Measurements from ENCODE around the gene SDHB.
A peak's percentile ranks its signal among the peaks of the same experiment; 100 is the strongest.

The SDHB gene

DNA sequence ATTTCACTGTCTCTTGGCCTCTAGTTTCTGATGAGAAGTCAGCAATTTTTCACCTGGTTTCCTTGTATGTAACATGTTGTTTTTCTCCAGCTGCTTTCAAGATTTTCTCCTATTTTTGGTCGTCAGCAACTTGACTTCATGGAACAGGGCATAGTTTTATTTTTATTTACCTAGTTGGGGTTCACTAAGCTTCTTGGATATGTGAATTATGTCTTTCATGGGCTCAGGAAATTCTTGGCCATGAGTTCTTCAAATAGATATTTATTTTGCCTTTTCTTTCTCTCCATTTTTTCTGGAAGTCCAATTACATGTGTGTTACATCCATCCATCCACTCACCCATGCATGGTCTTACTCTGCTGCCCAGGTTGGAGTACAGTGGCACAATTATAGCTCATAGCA lies 13.7 kb downstream of the SDHB start:
- Histone ChIP-seq H3K79me2 (ENCODE audit: control insufficient read depth, insufficient read depth, low read length) (no peaks in the 10 kb centered on the region), H3K4ac (ENCODE audit: low read depth, low read length) (no peak overlapping the region), H3K4me3 (ENCODE audit: low read length) (no peak overlapping the region), H3K18ac (ENCODE audit: low read length) (no peak overlapping the region), H4K8ac (ENCODE audit: low read depth, low read length) (no peak overlapping the region), H3K79me1 (ENCODE audit: low read length) (no peaks in the 10 kb centered on the region), H2AK5ac (ENCODE audit: low read length) (no peak overlapping the region), H4K5ac (ENCODE audit: low read length) (no peak overlapping the region), H3K4me2 (ENCODE audit: low read length) (no peak overlapping the region), H3K27ac (ENCODE audit: low read depth, low read length) (no peak overlapping the region), H3K4me1 (ENCODE audit: control insufficient read depth, low read depth, low read length) (no peaks in the 10 kb centered on the region), H3K27me3 (ENCODE audit: insufficient read depth, low read length, poor library complexity) (no peaks in the 10 kb centered on the region), H3K36me3 (ENCODE audit: control insufficient read depth, insufficient read depth, low read length) (peaks cover 3% of the 10 kb centered on the region), H2BK120ac (ENCODE audit: low read depth, low read length) (no peak overlapping the region), H2BK5ac (ENCODE audit: low read length) (no peak overlapping the region), H3K23ac (ENCODE audit: low read length) (no peak overlapping the region), H3K9ac (ENCODE audit: low read length) (no peak overlapping the region), H3K56ac (ENCODE audit: low read length) (no peak overlapping the region), H2BK15ac (replicated peaks; ENCODE audit: low read depth) (no peak overlapping the region)
- WGBS (ENCODE audit: extremely low coverage, insufficient coverage, low lambda C conversion rate): no CpG with 5 or more reads among the region's 1 CpG
- DNase-seq: no peak

GRCh38 chr1:17039522-17039921 lies 14.3 kb downstream of the SDHB start:
- no peak overlapping the region for H3K9ac ChIP-seq (ENCODE audit: low read length)
- H3K23ac ChIP-seq (ENCODE audit: low read length): no peak overlapping the region
- no peaks in the 10 kb centered on the region for H3K4me1 ChIP-seq (ENCODE audit: control insufficient read depth, low read depth, low read length)
- no peak overlapping the region for H3K4me2 ChIP-seq (ENCODE audit: low read length)
- DNase-seq: no peak
- H3K4me3 ChIP-seq (ENCODE audit: low read length): no peak overlapping the region
- H2BK15ac ChIP-seq (replicated peaks; ENCODE audit: low read depth): no peak overlapping the region
- no peak overlapping the region for H4K5ac ChIP-seq (ENCODE audit: low read length)
- no peak overlapping the region for H3K27ac ChIP-seq (ENCODE audit: low read depth, low read length)
- H3K79me2 ChIP-seq (ENCODE audit: control insufficient read depth, insufficient read depth, low read length): no peaks in the 10 kb centered on the region
- H2BK120ac ChIP-seq (ENCODE audit: low read depth, low read length): no peak overlapping the region
- H2AK5ac ChIP-seq (ENCODE audit: low read length): no peak overlapping the region
- WGBS (ENCODE audit: extremely low coverage, insufficient coverage, low lambda C conversion rate): no CpG with 5 or more reads among the region's 2 CpGs
- no peak overlapping the region for H4K8ac ChIP-seq (ENCODE audit: low read depth, low read length)
- no peak overlapping the region for H2BK5ac ChIP-seq (ENCODE audit: low read length)
- H3K56ac ChIP-seq (ENCODE audit: low read length): no peak overlapping the region
- no peak overlapping the region for H3K4ac ChIP-seq (ENCODE audit: low read depth, low read length)
- H3K27me3 ChIP-seq (ENCODE audit: insufficient read depth, low read length, poor library complexity): no peaks in the 10 kb centered on the region
- no peak overlapping the region for H3K18ac ChIP-seq (ENCODE audit: low read length)
- H3K36me3 ChIP-seq (ENCODE audit: control insufficient read depth, insufficient read depth, low read length): peaks cover 3% of the 10 kb centered on the region
- H3K79me1 ChIP-seq (ENCODE audit: low read length): no peaks in the 10 kb centered on the region

DNA sequence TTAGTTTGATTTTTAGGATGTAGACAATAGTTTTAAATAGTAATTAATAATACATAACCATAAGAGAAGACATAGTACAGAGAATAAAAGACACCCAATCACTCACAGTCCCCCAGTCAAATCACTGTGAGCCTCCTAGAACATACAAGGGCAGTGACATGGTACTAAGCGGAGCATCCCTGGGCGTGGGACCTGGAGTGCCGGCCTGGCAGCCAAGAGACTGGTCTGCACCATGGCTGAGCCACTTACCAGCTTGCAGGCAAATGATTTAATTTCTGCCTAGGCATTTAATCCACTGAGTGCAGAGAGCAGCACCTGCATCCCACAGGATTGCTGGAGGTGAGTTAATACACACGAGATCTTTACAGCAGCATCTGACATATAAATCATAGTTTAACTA lies 20.4 kb downstream of the SDHB start:
- Histone ChIP-seq H3K4me2 (ENCODE audit: low read length) (no peak overlapping the region), H3K23ac (ENCODE audit: low read length) (no peak overlapping the region), H2BK5ac (ENCODE audit: low read length) (no peak overlapping the region), H3K4ac (ENCODE audit: low read depth, low read length) (no peak overlapping the region), H3K79me1 (ENCODE audit: low read length) (no peaks in the 10 kb centered on the region), H3K79me2 (ENCODE audit: control insufficient read depth, insufficient read depth, low read length) (no peaks in the 10 kb centered on the region), H3K18ac (ENCODE audit: low read length) (no peak overlapping the region), H3K56ac (ENCODE audit: low read length) (no peak overlapping the region), H4K8ac (ENCODE audit: low read depth, low read length) (no peak overlapping the region), H3K36me3 (ENCODE audit: control insufficient read depth, insufficient read depth, low read length) (peaks cover 4% of the 10 kb centered on the region), H3K4me1 (ENCODE audit: control insufficient read depth, low read depth, low read length) (no peaks in the 10 kb centered on the region), H2BK120ac (ENCODE audit: low read depth, low read length) (no peak overlapping the region), H2AK5ac (ENCODE audit: low read length) (no peak overlapping the region), H4K5ac (ENCODE audit: low read length) (no peak overlapping the region), H3K9ac (ENCODE audit: low read length) (no peak overlapping the region), H3K4me3 (ENCODE audit: low read length) (no peak overlapping the region), H2BK15ac (replicated peaks; ENCODE audit: low read depth) (no peak overlapping the region), H3K27ac (ENCODE audit: low read depth, low read length) (no peak overlapping the region), H3K27me3 (ENCODE audit: insufficient read depth, low read length, poor library complexity) (no peaks in the 10 kb centered on the region)
- no CpG with 5 or more reads among the region's 4 CpGs for WGBS (ENCODE audit: extremely low coverage, insufficient coverage, low lambda C conversion rate)
- DNase-seq: no peak

GRCh38 chr1:17032741-17033140 lies 21.1 kb downstream of the SDHB start:
- Histone ChIP-seq H3K4me2 (ENCODE audit: low read length) (no peak overlapping the region), H3K4ac (ENCODE audit: low read depth, low read length) (no peak overlapping the region), H3K56ac (ENCODE audit: low read length) (no peak overlapping the region), H2AK5ac (ENCODE audit: low read length) (no peak overlapping the region), H2BK120ac (ENCODE audit: low read depth, low read length) (no peak overlapping the region), H3K23ac (ENCODE audit: low read length) (no peak overlapping the region), H3K4me1 (ENCODE audit: control insufficient read depth, low read depth, low read length) (no peaks in the 10 kb centered on the region), H3K79me1 (ENCODE audit: low read length) (no peaks in the 10 kb centered on the region), H3K27ac (ENCODE audit: low read depth, low read length) (no peak overlapping the region), H4K5ac (ENCODE audit: low read length) (no peak overlapping the region), H3K79me2 (ENCODE audit: control insufficient read depth, insufficient read depth, low read length) (no peaks in the 10 kb centered on the region), H3K18ac (ENCODE audit: low read length) (no peak overlapping the region), H3K9ac (ENCODE audit: low read length) (no peak overlapping the region), H2BK5ac (ENCODE audit: low read length) (no peak overlapping the region), H3K36me3 (ENCODE audit: control insufficient read depth, insufficient read depth, low read length) (peaks cover 4% of the 10 kb centered on the region), H3K4me3 (ENCODE audit: low read length) (no peak overlapping the region), H3K27me3 (ENCODE audit: insufficient read depth, low read length, poor library complexity) (no peaks in the 10 kb centered on the region), H2BK15ac (replicated peaks; ENCODE audit: low read depth) (no peak overlapping the region), H4K8ac (ENCODE audit: low read depth, low read length) (no peak overlapping the region)
- no CpG with 5 or more reads among the region's 3 CpGs for WGBS (ENCODE audit: extremely low coverage, insufficient coverage, low lambda C conversion rate)
- no peak for DNase-seq

DNA sequence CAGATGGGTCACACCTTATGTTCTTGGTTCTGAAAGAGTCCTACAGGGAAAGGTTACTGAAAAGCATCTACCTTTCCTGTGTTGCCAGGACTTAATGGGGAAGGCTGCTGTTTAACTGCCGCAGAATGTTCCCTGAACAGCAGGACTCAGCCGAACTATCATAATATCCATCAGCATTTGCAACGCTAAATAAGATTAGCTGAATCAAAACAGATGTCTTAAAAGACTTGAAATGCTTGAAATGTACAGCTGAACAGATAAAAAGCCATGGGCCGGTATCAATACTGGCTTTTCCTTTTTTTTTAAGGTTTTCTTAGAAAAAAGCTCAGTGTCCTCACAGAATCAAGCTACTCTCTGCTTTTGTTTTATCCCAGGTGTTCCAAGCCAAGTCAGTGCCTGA lies 22.4 kb downstream of the SDHB start:
- Histone ChIP-seq H4K5ac (ENCODE audit: low read length) (no peak overlapping the region), H3K4me3 (ENCODE audit: low read length) (no peak overlapping the region), H2AK5ac (ENCODE audit: low read length) (no peak overlapping the region)

GRCh38 chr1:17030206-17030605 lies 23.6 kb downstream of the SDHB start:
- Histone ChIP-seq H2BK120ac (ENCODE audit: low read depth, low read length) (no peak overlapping the region), H3K4me3 (ENCODE audit: low read length) (no peak overlapping the region), H4K8ac (ENCODE audit: low read depth, low read length) (no peak overlapping the region), H3K79me1 (ENCODE audit: low read length) (no peaks in the 10 kb centered on the region), H3K36me3 (ENCODE audit: control insufficient read depth, insufficient read depth, low read length) (peaks cover 13% of the 10 kb centered on the region), H2AK5ac (ENCODE audit: low read length) (no peak overlapping the region), H4K5ac (ENCODE audit: low read length) (no peak overlapping the region), H3K56ac (ENCODE audit: low read length) (no peak overlapping the region), H3K18ac (ENCODE audit: low read length) (no peak overlapping the region), H3K4ac (ENCODE audit: low read depth, low read length) (no peak overlapping the region), H3K79me2 (ENCODE audit: control insufficient read depth, insufficient read depth, low read length) (no peaks in the 10 kb centered on the region), H2BK5ac (ENCODE audit: low read length) (no peak overlapping the region), H3K27me3 (ENCODE audit: insufficient read depth, low read length, poor library complexity) (no peaks in the 10 kb centered on the region), H3K23ac (ENCODE audit: low read length) (no peak overlapping the region), H3K9ac (ENCODE audit: low read length) (no peak overlapping the region), H2BK15ac (replicated peaks; ENCODE audit: low read depth) (no peak overlapping the region), H3K4me2 (ENCODE audit: low read length) (no peak overlapping the region), H3K4me1 (ENCODE audit: control insufficient read depth, low read depth, low read length) (no peaks in the 10 kb centered on the region), H3K27ac (ENCODE audit: low read depth, low read length) (no peak overlapping the region)
- peak; percentile 51 for DNase-seq
- no CpG with 5 or more reads among the region's 4 CpGs for WGBS (ENCODE audit: extremely low coverage, insufficient coverage, low lambda C conversion rate)

More for the DNA sequence above, 22.4 kb downstream of the SDHB start:
- Histone ChIP-seq H3K9ac (ENCODE audit: low read length) (no peak overlapping the region), H3K27me3 (ENCODE audit: insufficient read depth, low read length, poor library complexity) (no peaks in the 10 kb centered on the region), H4K8ac (ENCODE audit: low read depth, low read length) (no peak overlapping the region), H3K56ac (ENCODE audit: low read length) (no peak overlapping the region), H3K4ac (ENCODE audit: low read depth, low read length) (no peak overlapping the region), H3K18ac (ENCODE audit: low read length) (no peak overlapping the region), H3K36me3 (ENCODE audit: control insufficient read depth, insufficient read depth, low read length) (peaks cover 10% of the 10 kb centered on the region), H3K4me1 (ENCODE audit: control insufficient read depth, low read depth, low read length) (no peaks in the 10 kb centered on the region), H3K79me1 (ENCODE audit: low read length) (no peaks in the 10 kb centered on the region), H3K27ac (ENCODE audit: low read depth, low read length) (no peak overlapping the region), H2BK120ac (ENCODE audit: low read depth, low read length) (no peak overlapping the region), H2BK15ac (replicated peaks; ENCODE audit: low read depth) (no peak overlapping the region), H3K4me2 (ENCODE audit: low read length) (no peak overlapping the region), H3K23ac (ENCODE audit: low read length) (no peak overlapping the region), H2BK5ac (ENCODE audit: low read length) (no peak overlapping the region), H3K79me2 (ENCODE audit: control insufficient read depth, insufficient read depth, low read length) (no peaks in the 10 kb centered on the region)
- DNase-seq: no peak
- WGBS (ENCODE audit: extremely low coverage, insufficient coverage, low lambda C conversion rate): no CpG with 5 or more reads among the region's 4 CpGs

Data from mesendoderm (in vitro differentiated cells).